ENCODE results near the gene TMEM191B.
"Not testable (repeated sequence)": the region's sequence is repeated elsewhere in the genome, so short reads cannot be mapped to it uniquely, and the experiment has no call there.

The TMEM191B gene

DNA sequence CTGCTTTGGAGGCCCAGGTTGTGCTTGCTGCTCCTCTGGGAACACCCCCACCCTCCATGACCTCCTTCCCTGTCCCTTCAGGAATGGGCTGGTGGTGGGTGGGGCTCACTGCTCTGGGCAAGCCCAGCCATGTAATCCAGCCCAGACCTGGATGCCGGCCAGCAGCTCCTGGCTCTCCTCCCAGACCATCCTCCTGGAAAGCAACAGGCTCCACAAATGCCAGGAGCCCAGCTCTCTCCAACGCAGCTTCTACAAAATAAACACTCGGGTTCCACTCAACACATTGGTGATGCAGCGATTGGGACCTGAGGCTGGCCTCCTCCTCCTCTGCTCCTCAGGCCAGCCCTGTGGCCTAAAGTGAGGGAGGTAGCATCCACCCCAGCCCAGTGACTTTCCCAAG, 30.9 kb downstream of the TMEM191B start:
- not testable (repeated sequence) for DNase-seq (ENCODE audit: low spot score)

DNA sequence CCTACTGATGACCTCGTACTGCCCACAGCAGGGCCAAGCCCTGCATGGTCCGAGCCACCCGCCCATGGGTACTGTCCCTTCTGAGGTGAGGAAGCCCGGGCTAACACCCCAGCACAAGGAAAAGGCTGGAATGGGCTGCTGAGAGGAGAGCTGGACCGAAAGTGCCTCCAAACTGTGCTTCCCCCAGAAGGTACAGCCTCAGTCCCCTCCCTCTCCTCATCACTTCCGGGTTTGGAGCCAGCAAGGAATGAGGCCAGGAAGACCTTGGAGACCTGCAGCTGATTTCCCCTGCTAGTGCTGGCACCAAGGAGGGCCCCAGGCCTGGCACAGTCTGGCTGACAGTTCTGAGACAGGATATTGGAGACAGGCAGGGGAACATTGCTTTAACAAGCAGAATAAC, 31.3 kb downstream of the TMEM191B start:
- DNase-seq (ENCODE audit: low spot score): not testable (repeated sequence)

GRCh38 chr22:18560099-18560974, 32.7 kb downstream of the TMEM191B start:
- DNase-seq (ENCODE audit: low spot score): not testable (repeated sequence)

DNA sequence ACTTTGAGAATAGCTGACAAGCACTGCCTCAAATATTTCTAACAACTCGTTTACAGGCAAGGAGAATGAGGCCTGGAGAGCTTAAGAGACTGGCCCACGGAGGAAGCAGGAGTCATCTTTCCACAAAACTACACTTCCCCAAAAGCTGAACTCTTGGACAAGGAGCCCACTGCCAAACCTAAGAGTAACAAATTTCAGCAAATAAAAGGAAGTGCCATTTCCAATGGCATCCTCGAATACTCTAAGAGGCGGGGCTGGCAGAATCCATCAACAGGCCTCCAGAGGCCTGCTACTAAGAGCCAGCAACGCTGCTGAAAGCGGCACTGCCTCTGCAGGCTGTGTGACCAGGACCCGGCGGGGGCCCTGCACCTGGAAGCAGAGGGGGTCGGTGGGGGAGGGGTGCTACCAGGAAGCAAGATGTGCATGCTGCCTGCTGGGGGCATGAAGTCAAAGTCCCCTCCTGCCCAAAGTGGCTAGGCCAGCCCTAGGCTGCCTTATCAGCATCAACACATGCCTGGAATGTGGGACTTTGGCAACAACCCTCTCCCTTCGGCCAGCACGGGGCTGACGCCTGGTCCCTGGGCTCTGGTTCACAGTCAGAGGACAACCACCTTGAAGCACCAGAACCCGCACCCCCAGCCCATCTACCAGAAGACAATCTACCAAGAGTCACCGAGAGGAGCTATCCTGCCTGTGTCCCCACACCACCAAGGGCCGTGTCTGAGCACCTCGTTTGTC, 43.1 kb downstream of the TMEM191B start:
- not testable (repeated sequence) for DNase-seq (ENCODE audit: low spot score)

- not testable (repeated sequence) for DNase-seq (ENCODE audit: low spot score)
These were observed 46.0 kb downstream of the TMEM191B start for GRCh38 chr22:18573483-18574164.

DNA sequence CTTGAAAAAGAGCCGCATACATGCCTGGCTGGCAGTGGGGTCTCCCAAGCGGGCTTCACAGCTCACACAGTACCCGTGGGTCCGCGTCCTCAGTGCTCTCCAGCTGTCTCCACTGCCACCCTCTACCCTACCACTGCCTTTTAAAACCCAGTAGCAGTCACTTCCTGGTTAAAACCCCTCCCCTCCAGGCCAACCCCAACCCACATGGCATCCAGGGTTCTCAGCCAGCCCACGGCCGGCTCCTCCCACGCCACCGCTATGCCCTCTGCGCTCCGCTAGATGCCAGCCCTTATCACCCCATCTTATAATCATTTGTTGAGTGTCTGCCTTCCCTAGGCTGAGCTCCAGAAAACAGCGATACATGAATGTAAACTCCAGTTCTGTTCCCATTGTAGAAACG, 47.0 kb downstream of the TMEM191B start:
- not testable (repeated sequence) for DNase-seq (ENCODE audit: low spot score)

- DNase-seq (ENCODE audit: low spot score): not testable (repeated sequence)
These were observed 48.1 kb downstream of the TMEM191B start for GRCh38 chr22:18575686-18576085.

GRCh38 chr22:18577090-18577818, 49.7 kb downstream of the TMEM191B start:
- not testable (repeated sequence) for DNase-seq (ENCODE audit: low spot score)

- not testable (repeated sequence) for DNase-seq (ENCODE audit: low spot score)
These were observed 50.2 kb downstream of the TMEM191B start for GRCh38 chr22:18577847-18578246.
